SJSA1 (cell line): ENCODE data around the gene IZUMO1R. TPM values are rescaled to one million over a fixed set of nuclear protein-coding genes. Genes with fewer than 3 reads are reported as not detected.

Source experiments
- DNase-seq, 2 experiments: peaks; one replicate each; pipeline ENCODE4 v3.0.0-alpha.2; 2015 to 2020; ENCODE audit warnings: low spot score in 2 of 2, low read depth in 1 of 2
- H3K27ac ChIP-seq: fragments of 250-450 bp; sonication (Bioruptor Pico); 2 replicates; pipeline ENCODE4 v1.5.1; 2020; ENCODE audit warnings: mild to moderate bottlenecking, moderate library complexity
- H3K27me3 ChIP-seq: fragments of 250-450 bp; sonication (Bioruptor Pico); replicated peaks from 2 replicates; pipeline ENCODE4 v1.5.1; 2020; ENCODE audit warnings: mild to moderate bottlenecking, moderate library complexity
- H3K36me3 ChIP-seq: fragments of 250-450 bp; sonication (Bioruptor Pico); 2 replicates; pipeline ENCODE4 v1.5.1; 2020; ENCODE audit warnings: mild to moderate bottlenecking
- H3K4me1 ChIP-seq: fragments of 250-450 bp; sonication (Bioruptor Pico); replicated peaks from 2 replicates; pipeline ENCODE4 v1.6.1; 2021; ENCODE audit warnings: mild to moderate bottlenecking
- H3K4me3 ChIP-seq: fragments of 250-450 bp; sonication (Bioruptor Pico); 2 replicates; pipeline ENCODE4 v1.5.1; 2020; ENCODE audit warnings: mild to moderate bottlenecking
- H3K9me3 ChIP-seq: fragments of 250-450 bp; sonication (Bioruptor Pico); replicated peaks from 2 replicates; pipeline ENCODE4 v1.5.1; 2020; ENCODE audit warnings: mild to moderate bottlenecking
- total RNA-seq: library from RNA; depleted of rRNA; stranded (reverse); fragments of >200 nt; shearing (Covaris generic); gene quantifications from 2 replicates; pipeline ENCODE4 v1.2.3, GENCODE V29; 2014

IZUMO1R gene
- total RNA-seq, 1 experiment from 2014 or later: not detected

DNA sequence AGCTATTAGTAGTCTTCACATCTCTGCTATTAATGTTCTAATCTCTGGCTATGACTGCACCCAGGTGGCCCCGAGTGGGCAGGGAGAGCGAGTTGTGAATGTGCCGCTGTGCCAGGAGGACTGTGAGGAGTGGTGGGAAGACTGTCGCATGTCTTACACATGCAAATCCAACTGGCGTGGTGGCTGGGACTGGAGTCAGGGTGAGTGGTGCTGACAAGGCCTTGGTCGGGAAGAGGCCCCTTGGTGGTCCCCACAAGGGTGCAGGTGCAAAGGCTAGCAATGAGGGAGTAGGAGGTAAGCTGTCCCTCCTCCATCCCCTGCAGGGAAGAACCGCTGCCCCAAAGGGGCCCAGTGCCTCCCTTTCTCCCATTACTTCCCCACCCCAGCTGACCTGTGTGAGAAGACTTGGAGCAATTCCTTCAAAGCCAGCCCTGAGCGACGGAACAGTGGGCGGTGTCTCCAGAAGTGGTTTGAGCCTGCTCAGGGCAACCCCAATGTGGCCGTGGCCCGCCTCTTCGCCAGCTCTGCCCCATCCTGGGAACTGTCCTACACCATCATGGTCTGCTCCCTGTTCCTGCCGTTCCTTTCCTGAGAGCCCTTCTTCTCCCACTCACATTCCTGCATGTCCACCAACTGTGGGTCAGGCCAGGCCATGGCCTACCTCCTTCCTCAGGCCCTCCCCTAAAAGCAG, 2.9 kb downstream of the IZUMO1R start:
- no peak overlapping the region for H3K4me3 ChIP-seq
- H3K27ac ChIP-seq: no peak overlapping the region
- H3K27me3 ChIP-seq: no peaks in the 10 kb centered on the region
- no peaks in the 10 kb centered on the region for H3K36me3 ChIP-seq
- no peaks in the 10 kb centered on the region for H3K9me3 ChIP-seq
- no peak for DNase-seq
- H3K4me1 ChIP-seq: no peaks in the 10 kb centered on the region

DNA sequence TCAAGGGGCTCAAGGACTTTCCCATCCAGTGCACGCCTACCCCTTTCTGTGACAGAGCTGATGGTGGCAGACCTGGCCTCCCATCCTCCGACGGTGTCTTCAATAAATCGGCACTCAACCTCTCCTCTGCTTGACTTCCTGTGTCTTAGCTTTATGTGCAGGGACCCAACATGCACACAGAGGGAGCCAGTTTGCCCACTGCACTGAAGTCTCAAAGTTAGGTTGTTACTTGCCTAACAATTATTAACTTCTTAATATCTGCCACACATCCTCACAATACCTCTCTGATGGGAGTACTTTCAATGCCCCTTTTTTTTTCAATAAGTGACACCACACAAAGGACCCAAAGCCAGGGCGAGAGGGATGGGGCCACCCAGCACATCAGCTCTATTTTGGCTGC, 3.6 kb downstream of the IZUMO1R start:
- no peak for DNase-seq
- H3K4me1 ChIP-seq: no peaks in the 10 kb centered on the region
- no peaks in the 10 kb centered on the region for H3K36me3 ChIP-seq
- no peak overlapping the region for H3K27ac ChIP-seq
- H3K4me3 ChIP-seq: no peak overlapping the region
- no peaks in the 10 kb centered on the region for H3K9me3 ChIP-seq
- H3K27me3 ChIP-seq: no peaks in the 10 kb centered on the region

DNA sequence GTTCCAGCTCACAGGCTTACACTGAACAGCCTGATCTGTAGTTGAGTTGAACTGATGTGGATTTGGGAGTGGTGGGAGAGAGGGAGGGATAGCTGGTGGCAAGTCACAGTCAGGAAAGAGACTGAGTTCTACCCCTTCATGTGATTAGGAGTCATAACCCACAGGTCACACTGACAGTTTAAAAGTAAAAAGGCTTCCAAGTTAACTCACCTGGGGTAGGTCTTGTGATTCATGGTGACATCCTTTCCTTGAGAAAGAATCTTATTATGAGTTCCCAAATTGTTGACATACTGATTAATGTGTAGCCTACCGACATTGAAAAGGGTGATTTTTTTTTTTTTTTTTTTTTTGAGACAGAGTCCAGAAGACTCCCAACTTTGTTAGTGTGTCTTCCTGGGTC, 5.4 kb downstream of the IZUMO1R start:
- Histone ChIP-seq H3K27me3 (no peaks in the 10 kb centered on the region), H3K27ac (no peak overlapping the region), H3K4me1 (no peaks in the 10 kb centered on the region), H3K4me3 (no peak overlapping the region), H3K36me3 (no peaks in the 10 kb centered on the region), H3K9me3 (no peaks in the 10 kb centered on the region)
- no peak for DNase-seq

DNA sequence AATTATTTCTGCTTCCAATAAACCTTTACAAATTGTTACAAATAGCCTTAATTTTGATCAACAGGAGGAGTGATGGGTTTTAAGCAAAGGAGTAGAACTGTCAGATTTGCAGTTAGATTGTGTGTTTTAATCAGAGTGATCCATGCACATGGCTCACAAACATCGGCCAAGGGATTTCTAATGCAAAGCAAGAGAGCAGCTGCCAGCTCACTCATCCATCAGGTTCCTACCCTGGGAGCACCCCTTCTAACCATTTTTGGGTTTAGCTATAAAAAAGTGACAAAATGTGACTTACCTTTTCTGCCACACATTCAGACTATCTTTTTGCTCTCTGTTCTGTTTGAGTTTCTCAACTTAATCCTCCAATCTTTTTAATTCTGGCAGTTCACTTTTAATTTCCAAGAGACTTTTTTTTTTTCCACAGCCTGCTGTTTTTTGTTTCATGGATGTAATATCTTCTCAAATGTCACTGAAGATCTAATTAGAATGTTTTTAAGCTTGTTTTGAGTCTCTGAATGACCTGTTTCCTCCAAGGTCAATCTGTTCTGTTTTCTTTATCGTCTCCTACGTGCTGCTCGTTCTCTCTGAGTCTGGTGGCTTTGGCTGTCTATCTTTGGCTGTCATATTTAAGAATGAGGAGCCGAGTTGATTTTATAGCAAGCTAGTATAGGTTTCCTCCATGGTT, 6.0 kb downstream of the IZUMO1R start:
- no peaks in the 10 kb centered on the region for H3K4me1 ChIP-seq
- no peaks in the 10 kb centered on the region for H3K9me3 ChIP-seq
- no peak overlapping the region for H3K4me3 ChIP-seq
- DNase-seq: no peak
- H3K27me3 ChIP-seq: no peaks in the 10 kb centered on the region
- no peak overlapping the region for H3K27ac ChIP-seq
- no peaks in the 10 kb centered on the region for H3K36me3 ChIP-seq

DNA sequence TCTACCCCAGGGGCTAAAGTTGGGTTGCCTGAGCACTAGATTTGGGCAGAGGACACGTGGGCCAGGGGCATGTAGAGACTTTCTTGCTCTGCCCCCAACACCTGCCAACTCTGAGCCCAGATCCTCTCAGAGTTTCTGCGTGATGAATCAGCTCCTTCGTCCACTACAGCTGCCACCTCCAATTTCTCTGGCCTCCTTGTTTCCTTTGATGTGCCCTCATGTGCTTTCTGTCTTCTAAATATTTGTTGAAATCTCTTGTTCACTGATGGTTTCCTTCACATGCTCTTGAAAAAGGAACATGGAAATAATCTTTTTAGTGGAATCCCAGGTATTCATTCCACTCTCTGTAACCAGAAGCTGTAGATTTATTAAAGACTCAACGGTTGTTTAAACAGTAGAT, 8.0 kb downstream of the IZUMO1R start:
- Histone ChIP-seq H3K36me3 (no peaks in the 10 kb centered on the region), H3K9me3 (no peaks in the 10 kb centered on the region), H3K27ac (no peak overlapping the region), H3K4me3 (no peak overlapping the region), H3K4me1 (no peaks in the 10 kb centered on the region), H3K27me3 (no peaks in the 10 kb centered on the region)
- DNase-seq: no peak

DNA sequence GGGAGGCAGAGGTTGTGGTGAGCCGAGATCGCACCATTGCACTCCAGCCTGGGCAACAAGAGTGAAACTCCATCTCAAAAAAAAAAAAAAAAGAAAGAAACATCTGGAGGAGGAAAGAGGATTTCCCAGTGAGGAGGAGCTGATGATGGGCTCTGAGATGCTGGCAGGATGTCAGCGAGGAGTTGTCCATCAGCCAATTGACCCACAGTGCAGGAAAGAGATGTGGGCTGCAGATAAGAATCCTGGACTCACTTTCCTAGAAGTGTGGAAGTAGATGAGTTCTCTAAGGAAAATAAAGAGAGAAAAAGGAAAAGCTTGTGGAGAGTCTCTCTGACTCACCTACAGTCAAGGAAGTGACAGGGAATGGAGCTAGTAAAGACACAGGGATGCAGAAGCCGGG, 9.7 kb downstream of the IZUMO1R start:
- H3K27me3 ChIP-seq: no peaks in the 10 kb centered on the region
- H3K4me1 ChIP-seq: no peaks in the 10 kb centered on the region
- H3K36me3 ChIP-seq: no peaks in the 10 kb centered on the region
- H3K4me3 ChIP-seq: no peak overlapping the region
- no peak overlapping the region for H3K27ac ChIP-seq
- no peak for DNase-seq
- no peaks in the 10 kb centered on the region for H3K9me3 ChIP-seq

DNA sequence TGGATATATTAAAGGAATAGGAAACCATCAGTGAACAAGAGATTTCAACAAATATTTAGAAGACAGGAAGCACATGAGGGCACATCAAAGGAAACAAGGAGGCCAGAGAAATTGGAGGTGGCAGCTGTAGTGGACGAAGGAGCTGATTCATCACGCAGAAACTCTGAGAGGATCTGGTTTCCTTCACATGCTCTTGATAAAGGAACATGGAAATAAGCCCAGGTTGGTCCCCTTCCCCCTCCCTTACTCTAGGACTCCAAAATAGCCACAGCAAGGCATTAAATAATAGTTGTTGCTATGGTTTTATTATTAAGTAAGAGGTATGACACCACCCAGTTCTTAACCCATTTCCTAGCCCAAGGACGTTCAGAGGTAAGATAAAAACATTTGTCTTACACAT, 11.3 kb downstream of the IZUMO1R start:
- no peaks in the 10 kb centered on the region for H3K27me3 ChIP-seq
- no peaks in the 10 kb centered on the region for H3K9me3 ChIP-seq
- no peak overlapping the region for H3K27ac ChIP-seq
- H3K4me3 ChIP-seq: no peak overlapping the region
- DNase-seq: no peak
- H3K4me1 ChIP-seq: no peaks in the 10 kb centered on the region
- no peaks in the 10 kb centered on the region for H3K36me3 ChIP-seq

DNA sequence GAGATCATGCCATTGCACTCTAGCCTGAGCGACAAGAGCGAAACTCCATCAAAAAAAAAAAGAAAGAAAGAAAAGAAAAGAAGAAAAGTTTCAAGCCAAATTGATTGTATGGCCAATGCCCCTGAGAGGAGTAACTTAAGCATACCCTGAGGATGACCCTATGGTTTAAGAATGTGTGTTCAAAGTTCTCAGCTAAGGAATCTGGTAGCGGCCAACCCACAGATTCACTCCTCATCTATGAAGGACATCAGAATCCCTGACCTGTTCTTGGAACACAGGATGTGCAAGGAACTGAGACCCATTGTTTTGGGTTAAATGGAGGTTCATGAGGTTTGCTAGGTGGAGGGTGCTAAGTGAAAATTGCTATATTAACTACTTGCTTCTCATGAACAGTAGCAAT, 18.1 kb downstream of the IZUMO1R start:
- DNase-seq: no peak
- no peak overlapping the region for H3K4me3 ChIP-seq
- no peaks in the 10 kb centered on the region for H3K4me1 ChIP-seq
- H3K36me3 ChIP-seq: no peaks in the 10 kb centered on the region
- H3K27me3 ChIP-seq: no peaks in the 10 kb centered on the region
- H3K27ac ChIP-seq: no peak overlapping the region
- no peaks in the 10 kb centered on the region for H3K9me3 ChIP-seq

DNA sequence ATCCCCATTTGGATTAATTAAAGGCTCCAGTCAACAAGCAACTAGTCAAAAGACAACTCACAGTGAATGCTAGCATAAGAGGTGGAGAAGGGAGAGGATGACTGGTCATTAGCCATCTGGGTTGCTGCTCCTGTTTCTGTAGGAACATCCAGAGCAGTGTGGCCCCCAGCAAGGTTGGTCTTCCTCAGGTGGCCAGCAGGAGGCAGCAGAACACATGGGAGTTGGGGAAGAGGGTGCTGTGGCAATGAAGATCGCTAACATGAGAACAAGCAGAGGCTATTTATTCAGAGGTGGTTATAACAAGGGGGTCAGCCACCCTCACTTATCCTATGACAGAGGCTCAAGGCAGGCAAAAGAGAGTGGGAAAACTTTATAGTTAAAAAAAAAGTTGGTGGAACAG, 21.3 kb downstream of the IZUMO1R start:
- Histone ChIP-seq H3K27ac (no peak overlapping the region), H3K4me1 (no peaks in the 10 kb centered on the region), H3K36me3 (no peaks in the 10 kb centered on the region), H3K4me3 (no peak overlapping the region), H3K27me3 (no peaks in the 10 kb centered on the region), H3K9me3 (no peaks in the 10 kb centered on the region)
- no peak for DNase-seq

DNA sequence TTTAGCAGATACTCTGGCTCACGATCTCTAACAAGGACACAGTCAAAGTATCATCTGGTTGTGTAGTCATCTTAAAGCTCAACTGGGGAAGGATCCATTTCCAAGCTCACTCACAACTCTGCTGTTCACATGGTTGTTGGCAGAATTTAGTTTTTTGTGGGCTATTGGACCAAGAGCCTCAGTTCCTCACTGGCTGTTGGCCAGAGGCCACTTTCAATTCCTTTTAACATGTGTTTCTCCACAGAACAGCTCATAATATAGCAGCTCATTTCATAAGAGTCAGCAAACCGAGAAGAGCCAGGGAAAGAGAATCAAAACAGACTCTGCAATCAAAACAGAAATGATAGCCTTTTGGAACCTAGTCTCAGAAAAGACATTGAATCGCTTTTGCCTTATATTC, 22.6 kb downstream of the IZUMO1R start:
- Histone ChIP-seq H3K27me3 (no peaks in the 10 kb centered on the region), H3K4me1 (no peaks in the 10 kb centered on the region), H3K36me3 (no peaks in the 10 kb centered on the region), H3K4me3 (no peak overlapping the region), H3K27ac (no peak overlapping the region), H3K9me3 (no peaks in the 10 kb centered on the region)
- DNase-seq: no peak

DNA sequence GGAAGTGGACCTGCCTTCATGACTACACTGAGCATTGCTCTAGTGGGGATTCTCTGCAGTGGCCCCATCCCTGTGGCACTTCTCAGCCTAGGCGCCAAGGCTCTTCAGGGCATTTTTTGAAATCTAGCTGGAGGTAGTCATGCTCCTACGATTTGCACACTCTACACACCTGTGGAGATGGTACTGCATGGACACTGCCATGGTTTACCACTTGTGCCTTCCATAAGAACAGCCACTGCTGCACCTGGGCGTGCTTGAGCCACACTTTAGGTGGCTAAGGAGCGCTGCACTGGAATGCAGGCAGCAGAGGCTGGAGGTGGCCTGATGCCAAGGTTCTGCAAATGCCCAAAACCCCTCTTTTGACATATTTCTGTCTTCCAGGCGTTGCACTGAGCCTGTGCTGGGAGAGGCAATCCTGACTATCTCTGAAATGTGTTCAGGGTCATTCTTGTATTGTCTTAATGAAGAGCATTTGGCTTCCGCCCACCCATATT, 24.3 kb downstream of the IZUMO1R start:
- Histone ChIP-seq H3K9me3 (no peaks in the 10 kb centered on the region), H3K36me3 (no peaks in the 10 kb centered on the region), H3K27ac (no peak overlapping the region), H3K27me3 (no peaks in the 10 kb centered on the region), H3K4me3 (no peak overlapping the region), H3K4me1 (no peaks in the 10 kb centered on the region)
- no peak for DNase-seq

DNA sequence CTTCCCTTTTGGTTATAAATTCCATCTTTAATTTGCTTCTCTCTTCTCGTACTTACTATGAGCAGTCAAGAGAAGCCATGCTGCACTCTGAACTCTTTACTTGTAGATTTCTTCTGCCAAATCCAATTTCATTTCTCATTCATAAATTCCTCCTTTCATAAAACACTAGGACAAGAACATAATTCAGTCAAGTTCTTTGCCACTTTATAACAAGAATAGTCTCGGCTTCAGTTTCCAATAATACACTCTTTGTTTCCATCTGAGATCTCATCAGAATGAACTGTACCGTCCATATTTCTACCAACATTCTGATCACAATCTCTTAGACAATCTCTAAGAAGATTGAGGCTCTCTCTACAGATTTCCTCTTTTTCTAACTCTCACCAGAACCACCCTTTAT, 25.1 kb downstream of the IZUMO1R start:
- H3K4me3 ChIP-seq: no peak overlapping the region
- no peaks in the 10 kb centered on the region for H3K27me3 ChIP-seq
- no peaks in the 10 kb centered on the region for H3K9me3 ChIP-seq
- no peak overlapping the region for H3K27ac ChIP-seq
- H3K4me1 ChIP-seq: no peaks in the 10 kb centered on the region
- DNase-seq: no peak
- H3K36me3 ChIP-seq: no peaks in the 10 kb centered on the region

DNA sequence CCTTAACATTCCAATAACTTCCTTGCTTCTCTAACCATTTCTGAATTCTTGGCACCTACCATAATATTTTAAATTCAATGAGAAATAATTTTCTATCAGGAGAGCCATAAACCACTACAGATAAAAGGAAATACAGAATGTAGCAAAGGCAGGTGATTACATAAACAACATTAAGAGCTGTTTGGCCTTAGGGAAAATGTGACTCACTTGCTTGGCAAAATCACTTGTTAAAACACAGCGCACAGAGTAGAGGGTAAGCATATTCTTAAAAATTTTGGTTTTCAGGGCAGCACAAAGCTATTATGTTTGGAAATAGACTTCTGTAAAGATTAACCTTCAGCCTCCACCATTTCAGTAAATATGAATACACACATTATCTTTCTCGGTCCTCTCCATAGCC, 26.4 kb downstream of the IZUMO1R start:
- no peak for DNase-seq
- no peaks in the 10 kb centered on the region for H3K4me1 ChIP-seq
- H3K36me3 ChIP-seq: no peaks in the 10 kb centered on the region
- no peaks in the 10 kb centered on the region for H3K9me3 ChIP-seq
- H3K27me3 ChIP-seq: no peaks in the 10 kb centered on the region
- H3K4me3 ChIP-seq: no peak overlapping the region
- no peak overlapping the region for H3K27ac ChIP-seq

DNA sequence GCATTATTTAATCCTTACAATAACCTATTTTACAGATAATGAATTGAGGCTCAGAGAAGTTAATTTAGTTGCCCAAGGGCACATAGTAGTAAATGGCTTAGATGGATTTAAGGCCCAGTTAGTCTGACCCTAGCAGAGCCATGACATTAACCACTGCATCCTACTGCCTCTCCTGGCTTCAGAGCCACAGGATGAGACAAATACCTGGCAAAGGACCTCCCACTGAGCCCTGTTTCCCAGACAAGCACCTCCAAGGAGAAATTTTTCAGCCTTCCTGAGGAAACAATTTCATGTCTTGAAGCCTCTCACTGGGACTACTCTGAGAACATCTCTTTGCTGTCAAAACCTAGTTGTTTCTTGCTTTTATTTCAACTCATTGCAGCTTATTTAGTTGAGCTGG, 28.4 kb downstream of the IZUMO1R start:
- H3K27ac ChIP-seq: no peak overlapping the region
- no peaks in the 10 kb centered on the region for H3K27me3 ChIP-seq
- no peaks in the 10 kb centered on the region for H3K36me3 ChIP-seq
- no peaks in the 10 kb centered on the region for H3K9me3 ChIP-seq
- no peak overlapping the region for H3K4me3 ChIP-seq
- no peak for DNase-seq
- no peaks in the 10 kb centered on the region for H3K4me1 ChIP-seq

DNA sequence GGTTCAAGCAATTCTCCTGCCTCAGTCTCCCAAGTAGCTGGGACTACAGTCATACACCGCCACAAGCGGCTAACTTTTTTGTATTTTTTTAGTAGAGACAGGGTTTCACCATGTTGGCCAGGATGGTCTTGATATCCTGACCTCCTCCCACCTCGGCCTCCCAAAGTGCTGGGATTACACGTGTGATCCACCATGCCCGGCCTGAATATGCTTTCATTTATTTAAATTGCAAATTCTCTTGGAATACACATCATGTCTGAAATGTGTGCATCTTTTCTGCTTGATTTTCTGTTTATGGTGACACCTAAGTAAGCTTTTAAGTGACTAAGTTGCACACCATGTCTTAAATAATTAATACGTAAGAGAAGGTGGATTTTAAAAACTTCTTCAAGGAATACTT, 31.7 kb downstream of the IZUMO1R start:
- no peak overlapping the region for H3K27ac ChIP-seq
- no peaks in the 10 kb centered on the region for H3K4me1 ChIP-seq
- no peaks in the 10 kb centered on the region for H3K36me3 ChIP-seq
- no peaks in the 10 kb centered on the region for H3K27me3 ChIP-seq
- no peak overlapping the region for H3K4me3 ChIP-seq
- DNase-seq: no peak
- no peaks in the 10 kb centered on the region for H3K9me3 ChIP-seq
